Measurements from ENCODE around the gene WDR75. TPM values are rescaled to one million over a fixed set of nuclear protein-coding genes. Genes with fewer than 3 reads are reported as not detected.

The WDR75 gene
- total and polyA plus RNA-seq, 2 of the 13 experiments (the other 11 are each of a cell fraction or from before 2014, with no cell fraction given) = 63.0 to 74.1 TPM

DNA sequence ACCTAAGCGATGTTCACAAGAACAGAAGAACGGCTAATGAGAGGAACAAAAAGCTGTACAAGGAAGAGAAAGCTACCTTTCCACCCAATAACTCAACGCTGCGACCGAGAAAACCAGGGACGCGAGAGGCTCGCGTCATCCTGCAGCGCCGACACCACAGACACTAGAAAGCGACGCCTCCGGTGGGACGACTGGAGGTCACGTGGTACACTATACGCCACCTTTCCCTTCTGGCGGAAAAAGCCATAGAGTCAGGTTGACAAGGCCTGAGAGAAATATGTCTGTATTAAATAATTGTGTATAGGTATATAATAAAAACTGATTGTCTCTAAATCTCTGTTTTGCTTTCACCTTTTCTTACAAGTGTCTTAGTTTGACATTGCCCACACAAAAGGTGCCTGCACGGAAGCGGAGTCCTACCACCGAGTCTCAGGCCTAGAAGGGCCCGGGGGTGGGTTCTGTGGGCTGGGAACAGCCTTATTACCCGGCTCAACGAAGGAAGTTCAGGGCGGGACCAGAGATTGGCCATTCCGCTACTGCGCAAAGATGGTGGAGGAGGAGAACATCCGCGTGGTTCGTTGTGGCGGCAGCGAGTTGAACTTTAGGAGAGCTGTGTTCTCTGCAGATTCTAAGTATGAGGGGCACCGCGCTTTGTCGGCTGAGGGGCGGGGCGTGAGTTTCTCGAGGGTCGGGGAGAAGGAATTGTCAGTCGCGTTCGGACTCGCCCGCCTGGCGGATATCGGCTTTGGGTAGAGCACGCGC, at the start of gene WDR75 (continued):
- TF ChIP-seq SUZ12 (IDR thresholded peaks at IDR 0.05; ENCODE audit: low read depth, low read length) (no peak), ZNF44 (CRISPR knock-in tag; IDR thresholded peaks at IDR 0.05) (peak; percentile 67; the same call in 1 of the 2 replicates), ZSCAN25 (CRISPR knock-in tag; IDR thresholded peaks at IDR 0.05) (no peak), NFE2 (CRISPR knock-in tag; IDR thresholded peaks at IDR 0.05) (no peak), RBM39 (IDR thresholded peaks at IDR 0.05; ENCODE audit: low read depth, low read length, poor library complexity, severe bottlenecking) (peak; percentile 87), PCBP2 (optimal IDR thresholded peaks at IDR 0.05; ENCODE audit: low read depth, low read length, poor library complexity, severe bottlenecking) (no peak), ZNF232 (CRISPR knock-in tag; IDR thresholded peaks at IDR 0.05; ENCODE audit: borderline replicate concordance) (peak; percentile 68), ZNF570 (CRISPR knock-in tag; IDR thresholded peaks at IDR 0.05; ENCODE audit: borderline replicate concordance) (peak; percentile 33; the same call in 1 of the 2 replicates), ZKSCAN5 (CRISPR knock-in tag; IDR thresholded peaks at IDR 0.05) (no peak), SNAPC2 (CRISPR knock-in tag; IDR thresholded peaks at IDR 0.05) (0 out of 2 replicates have a peak, but pooled peaks have one; percentile 78), ZNF563 (CRISPR knock-in tag; IDR thresholded peaks at IDR 0.05) (peak; percentile 47; the same call in 1 of the 2 replicates)
- TF ChIP-seq, protein P1, sequence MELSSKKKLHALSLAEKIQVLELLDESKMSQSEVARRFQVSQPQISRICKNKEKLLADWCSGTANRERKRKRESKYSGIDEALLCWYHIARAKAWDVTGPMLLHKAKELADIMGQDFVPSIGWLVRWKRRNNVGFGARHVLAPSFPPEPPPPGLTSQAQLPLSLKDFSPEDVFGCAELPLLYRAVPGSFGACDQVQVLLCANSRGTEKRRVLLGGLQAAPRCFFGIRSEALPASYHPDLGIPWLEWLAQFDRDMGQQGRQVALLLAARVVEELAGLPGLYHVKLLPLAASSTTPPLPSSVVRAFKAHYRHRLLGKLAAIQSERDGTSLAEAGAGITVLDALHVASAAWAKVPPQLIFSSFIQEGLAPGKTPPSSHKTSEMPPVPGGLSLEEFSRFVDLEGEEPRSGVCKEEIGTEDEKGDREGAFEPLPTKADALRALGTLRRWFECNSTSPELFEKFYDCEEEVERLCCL (CRISPR knock-in tag; IDR thresholded peaks at IDR 0.05; ENCODE audit: borderline replicate concordance) = no peak
- TF ChIP-seq, protein P2, sequence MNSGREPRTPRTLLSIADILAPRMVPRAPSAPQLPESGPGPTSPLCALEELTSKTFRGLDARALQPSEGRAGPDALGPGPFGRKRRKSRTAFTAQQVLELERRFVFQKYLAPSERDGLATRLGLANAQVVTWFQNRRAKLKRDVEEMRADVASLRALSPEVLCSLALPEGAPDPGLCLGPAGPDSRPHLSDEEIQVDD (CRISPR knock-in tag; IDR thresholded peaks at IDR 0.05; ENCODE audit: borderline replicate concordance) = no peak
- TF ChIP-seq, protein P3, sequence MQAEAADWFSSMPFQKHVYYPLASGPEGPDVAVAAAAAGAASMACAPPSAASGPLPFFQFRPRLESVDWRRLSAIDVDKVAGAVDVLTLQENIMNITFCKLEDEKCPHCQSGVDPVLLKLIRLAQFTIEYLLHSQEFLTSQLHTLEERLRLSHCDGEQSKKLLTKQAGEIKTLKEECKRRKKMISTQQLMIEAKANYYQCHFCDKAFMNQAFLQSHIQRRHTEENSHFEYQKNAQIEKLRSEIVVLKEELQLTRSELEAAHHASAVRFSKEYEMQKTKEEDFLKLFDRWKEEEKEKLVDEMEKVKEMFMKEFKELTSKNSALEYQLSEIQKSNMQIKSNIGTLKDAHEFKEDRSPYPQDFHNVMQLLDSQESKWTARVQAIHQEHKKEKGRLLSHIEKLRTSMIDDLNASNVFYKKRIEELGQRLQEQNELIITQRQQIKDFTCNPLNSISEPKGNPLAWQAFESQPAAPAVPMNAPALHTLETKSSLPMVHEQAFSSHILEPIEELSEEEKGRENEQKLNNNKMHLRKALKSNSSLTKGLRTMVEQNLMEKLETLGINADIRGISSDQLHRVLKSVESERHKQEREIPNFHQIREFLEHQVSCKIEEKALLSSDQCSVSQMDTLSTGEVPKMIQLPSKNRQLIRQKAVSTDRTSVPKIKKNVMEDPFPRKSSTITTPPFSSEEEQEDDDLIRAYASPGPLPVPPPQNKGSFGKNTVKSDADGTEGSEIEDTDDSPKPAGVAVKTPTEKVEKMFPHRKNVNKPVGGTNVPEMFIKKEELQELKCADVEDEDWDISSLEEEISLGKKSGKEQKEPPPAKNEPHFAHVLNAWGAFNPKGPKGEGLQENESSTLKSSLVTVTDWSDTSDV (CRISPR knock-in tag; IDR thresholded peaks at IDR 0.05) = no peak
- TF ChIP-seq, protein P4, sequence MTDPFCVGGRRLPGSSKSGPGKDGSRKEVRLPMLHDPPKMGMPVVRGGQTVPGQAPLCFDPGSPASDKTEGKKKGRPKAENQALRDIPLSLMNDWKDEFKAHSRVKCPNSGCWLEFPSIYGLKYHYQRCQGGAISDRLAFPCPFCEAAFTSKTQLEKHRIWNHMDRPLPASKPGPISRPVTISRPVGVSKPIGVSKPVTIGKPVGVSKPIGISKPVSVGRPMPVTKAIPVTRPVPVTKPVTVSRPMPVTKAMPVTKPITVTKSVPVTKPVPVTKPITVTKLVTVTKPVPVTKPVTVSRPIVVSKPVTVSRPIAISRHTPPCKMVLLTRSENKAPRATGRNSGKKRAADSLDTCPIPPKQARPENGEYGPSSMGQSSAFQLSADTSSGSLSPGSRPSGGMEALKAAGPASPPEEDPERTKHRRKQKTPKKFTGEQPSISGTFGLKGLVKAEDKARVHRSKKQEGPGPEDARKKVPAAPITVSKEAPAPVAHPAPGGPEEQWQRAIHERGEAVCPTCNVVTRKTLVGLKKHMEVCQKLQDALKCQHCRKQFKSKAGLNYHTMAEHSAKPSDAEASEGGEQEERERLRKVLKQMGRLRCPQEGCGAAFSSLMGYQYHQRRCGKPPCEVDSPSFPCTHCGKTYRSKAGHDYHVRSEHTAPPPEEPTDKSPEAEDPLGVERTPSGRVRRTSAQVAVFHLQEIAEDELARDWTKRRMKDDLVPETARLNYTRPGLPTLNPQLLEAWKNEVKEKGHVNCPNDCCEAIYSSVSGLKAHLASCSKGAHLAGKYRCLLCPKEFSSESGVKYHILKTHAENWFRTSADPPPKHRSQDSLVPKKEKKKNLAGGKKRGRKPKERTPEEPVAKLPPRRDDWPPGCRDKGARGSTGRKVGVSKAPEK (CRISPR knock-in tag; IDR thresholded peaks at IDR 0.05; ENCODE audit: borderline replicate concordance) = no peak
- TF ChIP-seq, protein P5, sequence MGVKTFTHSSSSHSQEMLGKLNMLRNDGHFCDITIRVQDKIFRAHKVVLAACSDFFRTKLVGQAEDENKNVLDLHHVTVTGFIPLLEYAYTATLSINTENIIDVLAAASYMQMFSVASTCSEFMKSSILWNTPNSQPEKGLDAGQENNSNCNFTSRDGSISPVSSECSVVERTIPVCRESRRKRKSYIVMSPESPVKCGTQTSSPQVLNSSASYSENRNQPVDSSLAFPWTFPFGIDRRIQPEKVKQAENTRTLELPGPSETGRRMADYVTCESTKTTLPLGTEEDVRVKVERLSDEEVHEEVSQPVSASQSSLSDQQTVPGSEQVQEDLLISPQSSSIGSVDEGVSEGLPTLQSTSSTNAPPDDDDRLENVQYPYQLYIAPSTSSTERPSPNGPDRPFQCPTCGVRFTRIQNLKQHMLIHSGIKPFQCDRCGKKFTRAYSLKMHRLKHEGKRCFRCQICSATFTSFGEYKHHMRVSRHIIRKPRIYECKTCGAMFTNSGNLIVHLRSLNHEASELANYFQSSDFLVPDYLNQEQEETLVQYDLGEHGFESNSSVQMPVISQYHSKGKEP (CRISPR knock-in tag; IDR thresholded peaks at IDR 0.05) = peak; percentile 46; the same call in 1 of the 2 replicates
- TF ChIP-seq, protein P6, sequence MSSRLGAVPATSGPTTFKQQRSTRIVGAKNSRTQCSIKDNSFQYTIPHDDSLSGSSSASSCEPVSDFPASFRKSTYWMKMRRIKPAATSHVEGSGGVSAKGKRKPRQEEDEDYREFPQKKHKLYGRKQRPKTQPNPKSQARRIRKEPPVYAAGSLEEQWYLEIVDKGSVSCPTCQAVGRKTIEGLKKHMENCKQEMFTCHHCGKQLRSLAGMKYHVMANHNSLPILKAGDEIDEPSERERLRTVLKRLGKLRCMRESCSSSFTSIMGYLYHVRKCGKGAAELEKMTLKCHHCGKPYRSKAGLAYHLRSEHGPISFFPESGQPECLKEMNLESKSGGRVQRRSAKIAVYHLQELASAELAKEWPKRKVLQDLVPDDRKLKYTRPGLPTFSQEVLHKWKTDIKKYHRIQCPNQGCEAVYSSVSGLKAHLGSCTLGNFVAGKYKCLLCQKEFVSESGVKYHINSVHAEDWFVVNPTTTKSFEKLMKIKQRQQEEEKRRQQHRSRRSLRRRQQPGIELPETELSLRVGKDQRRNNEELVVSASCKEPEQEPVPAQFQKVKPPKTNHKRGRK (CRISPR knock-in tag; IDR thresholded peaks at IDR 0.05) = no peak
